Epithelial cell of prostate (primary cell): Measurements from ENCODE around the gene SSR3.
A peak's percentile ranks its signal among the peaks of the same experiment; 100 is the strongest.

Experiments
- DNase-seq: peaks from one replicate; pipeline ENCODE4 v3.0.0-alpha.2; 2011; ENCODE audit warnings: low read depth, low spot score
- H3K27ac ChIP-seq: fragments of 450-650 bp; 2 replicates; pipeline ENCODE4 v1.5.1; 2017; ENCODE audit warnings: mild to moderate bottlenecking

SSR3 gene

GRCh38 chr3:156539802-156540201 is 15.1 kb downstream of the SSR3 start:
- no peak for DNase-seq
- no peak overlapping the region for H3K27ac ChIP-seq

GRCh38 chr3:156539051-156539450 is 15.9 kb downstream of the SSR3 start:
- no peak for DNase-seq
- no peak overlapping the region for H3K27ac ChIP-seq

- DNase-seq: no peak
- peak overlapping the region; percentile 19 for H3K27ac ChIP-seq
These were observed 18.2 kb downstream of the SSR3 start for GRCh38 chr3:156536524-156537316.

- DNase-seq: no peak
- peak overlapping the region; percentile 19 for H3K27ac ChIP-seq
These were observed 19.1 kb downstream of the SSR3 start for GRCh38 chr3:156535798-156536197.

GRCh38 chr3:156535162-156535627 is 19.7 kb downstream of the SSR3 start:
- H3K27ac ChIP-seq: peak overlapping the region; percentile 19
- DNase-seq: peak; percentile 90

- DNase-seq: no peak
- no peak overlapping the region for H3K27ac ChIP-seq
These were observed 21.7 kb downstream of the SSR3 start for GRCh38 chr3:156533205-156533604.

GRCh38 chr3:156532730-156533129 is 22.2 kb downstream of the SSR3 start:
- DNase-seq: no peak
- H3K27ac ChIP-seq: no peak overlapping the region

GRCh38 chr3:156530980-156531379 is 23.9 kb downstream of the SSR3 start:
- DNase-seq: no peak
- no peak overlapping the region for H3K27ac ChIP-seq

GRCh38 chr3:156527060-156527459 is 27.9 kb downstream of the SSR3 start:
- no peak overlapping the region for H3K27ac ChIP-seq
- DNase-seq: no peak

GRCh38 chr3:156525808-156526207 is 29.1 kb downstream of the SSR3 start:
- DNase-seq: no peak
- H3K27ac ChIP-seq: no peak overlapping the region

GRCh38 chr3:156522673-156523072 is 32.2 kb downstream of the SSR3 start:
- H3K27ac ChIP-seq: no peak overlapping the region
- DNase-seq: no peak

GRCh38 chr3:156519758-156520162 is 35.2 kb downstream of the SSR3 start:
- DNase-seq: peak; percentile 29

GRCh38 chr3:156518726-156519125 is 36.2 kb downstream of the SSR3 start:
- H3K27ac ChIP-seq: no peak overlapping the region
- peak; percentile 18 for DNase-seq

More at GRCh38 chr3:156519758-156520162, 35.2 kb downstream of the SSR3 start:
- H3K27ac ChIP-seq: no peak overlapping the region

- no peak overlapping the region for H3K27ac ChIP-seq
- no peak for DNase-seq
These were observed 38.0 kb downstream of the SSR3 start for GRCh38 chr3:156516961-156517360.

- no peak for DNase-seq
- H3K27ac ChIP-seq: no peak overlapping the region
These were observed 38.6 kb downstream of the SSR3 start for GRCh38 chr3:156516284-156516683.

GRCh38 chr3:156513619-156514018 is 41.3 kb downstream of the SSR3 start:
- H3K27ac ChIP-seq: no peak overlapping the region
- DNase-seq: no peak

GRCh38 chr3:156511987-156512677 is 42.8 kb downstream of the SSR3 start:
- no peak overlapping the region for H3K27ac ChIP-seq
- DNase-seq: no peak

GRCh38 chr3:156509189-156510174 is 45.4 kb downstream of the SSR3 start:
- no peak for DNase-seq
- H3K27ac ChIP-seq: no peak overlapping the region

GRCh38 chr3:156507285-156507684 is 47.6 kb downstream of the SSR3 start:
- H3K27ac ChIP-seq: no peak overlapping the region
- no peak for DNase-seq

GRCh38 chr3:156498307-156498706 is 56.6 kb downstream of the SSR3 start:
- no peak for DNase-seq
- H3K27ac ChIP-seq: no peak overlapping the region
